ENCODE data around the gene SPTLC1. TPM values are rescaled to one million over a fixed set of nuclear protein-coding genes. Genes with fewer than 3 reads are reported as not detected.

Gene SPTLC1
- total RNA-seq, 1 donor = 124 TPM

- no peak overlapping the region for H2AFZ ChIP-seq (ENCODE audit: low read length)
- peaks cover 67% of the 10 kb centered on the region for H3K36me3 ChIP-seq (ENCODE audit: insufficient read depth, low read length)
- no peaks in the 10 kb centered on the region for H3K4me1 ChIP-seq (ENCODE audit: insufficient read depth, low read length)
- no peaks in the 10 kb centered on the region for H3K79me2 ChIP-seq (ENCODE audit: insufficient read depth, low read length)
- H3K4me3 ChIP-seq (ENCODE audit: insufficient read depth, low read length) = no peak overlapping the region
- H3K4me2 ChIP-seq (ENCODE audit: insufficient read depth, low read length) = no peak overlapping the region
- H3K27me3 ChIP-seq (ENCODE audit: insufficient read depth, low read length) = no peaks in the 10 kb centered on the region
- no peak for TF ChIP-seq CTCF (IDR thresholded peaks at IDR 0.05; ENCODE audit: extremely low read depth, low read depth, low read length)
- no peaks in the 10 kb centered on the region for H4K20me1 ChIP-seq (ENCODE audit: insufficient read depth, low read length)
- no peak overlapping the region for H3K27ac ChIP-seq (ENCODE audit: low read depth, low read length)
- no peaks in the 10 kb centered on the region for H3K9me3 ChIP-seq (ENCODE audit: low read depth, low read length)
- no peak for DNase-seq (ENCODE audit: insufficient read length, low spot score, missing footprints)
Observed at GRCh38 chr9:92036411-92036746, 78.8 kb downstream of the SPTLC1 start.

GRCh38 chr9:92035687-92036410, 79.4 kb downstream of the SPTLC1 start:
- Histone ChIP-seq H2AFZ (ENCODE audit: low read length) (no peak overlapping the region), H3K4me3 (ENCODE audit: insufficient read depth, low read length) (no peak overlapping the region), H3K79me2 (ENCODE audit: insufficient read depth, low read length) (no peaks in the 10 kb centered on the region), H3K27me3 (ENCODE audit: insufficient read depth, low read length) (no peaks in the 10 kb centered on the region), H3K4me2 (ENCODE audit: insufficient read depth, low read length) (no peak overlapping the region), H3K36me3 (ENCODE audit: insufficient read depth, low read length) (peaks cover 64% of the 10 kb centered on the region), H3K9me3 (ENCODE audit: low read depth, low read length) (no peaks in the 10 kb centered on the region), H4K20me1 (ENCODE audit: insufficient read depth, low read length) (no peaks in the 10 kb centered on the region), H3K27ac (ENCODE audit: low read depth, low read length) (no peak overlapping the region), H3K4me1 (ENCODE audit: insufficient read depth, low read length) (no peaks in the 10 kb centered on the region)
- no peak for DNase-seq (ENCODE audit: insufficient read length, low spot score, missing footprints)
- no peak for TF ChIP-seq CTCF (IDR thresholded peaks at IDR 0.05; ENCODE audit: extremely low read depth, low read depth, low read length)

GRCh38 chr9:92035146-92035545, 80.1 kb downstream of the SPTLC1 start:
- peaks cover 67% of the 10 kb centered on the region for H3K36me3 ChIP-seq (ENCODE audit: insufficient read depth, low read length)
- H3K27me3 ChIP-seq (ENCODE audit: insufficient read depth, low read length) = no peaks in the 10 kb centered on the region
- H3K4me2 ChIP-seq (ENCODE audit: insufficient read depth, low read length) = no peak overlapping the region
- no peaks in the 10 kb centered on the region for H4K20me1 ChIP-seq (ENCODE audit: insufficient read depth, low read length)
- no peaks in the 10 kb centered on the region for H3K4me1 ChIP-seq (ENCODE audit: insufficient read depth, low read length)
- no peak overlapping the region for H3K27ac ChIP-seq (ENCODE audit: low read depth, low read length)
- no peak for TF ChIP-seq CTCF (IDR thresholded peaks at IDR 0.05; ENCODE audit: extremely low read depth, low read depth, low read length)
- no peak overlapping the region for H2AFZ ChIP-seq (ENCODE audit: low read length)
- no peak overlapping the region for H3K4me3 ChIP-seq (ENCODE audit: insufficient read depth, low read length)
- H3K79me2 ChIP-seq (ENCODE audit: insufficient read depth, low read length) = no peaks in the 10 kb centered on the region
- no peak for DNase-seq (ENCODE audit: insufficient read length, low spot score, missing footprints)
- H3K9me3 ChIP-seq (ENCODE audit: low read depth, low read length) = no peaks in the 10 kb centered on the region

GRCh38 chr9:92033991-92034390, 81.2 kb downstream of the SPTLC1 start:
- Histone ChIP-seq H3K4me3 (ENCODE audit: insufficient read depth, low read length) (no peak overlapping the region), H3K27ac (ENCODE audit: low read depth, low read length) (no peak overlapping the region), H3K4me1 (ENCODE audit: insufficient read depth, low read length) (no peaks in the 10 kb centered on the region)

More at GRCh38 chr9:92033991-92034390, 81.2 kb downstream of the SPTLC1 start:
- H3K27me3 ChIP-seq (ENCODE audit: insufficient read depth, low read length) = no peaks in the 10 kb centered on the region
- peaks cover 65% of the 10 kb centered on the region for H3K36me3 ChIP-seq (ENCODE audit: insufficient read depth, low read length)
- DNase-seq (ENCODE audit: insufficient read length, low spot score, missing footprints) = no peak
- H3K9me3 ChIP-seq (ENCODE audit: low read depth, low read length) = no peaks in the 10 kb centered on the region
- H2AFZ ChIP-seq (ENCODE audit: low read length) = no peak overlapping the region
- no peaks in the 10 kb centered on the region for H3K79me2 ChIP-seq (ENCODE audit: insufficient read depth, low read length)
- no peaks in the 10 kb centered on the region for H4K20me1 ChIP-seq (ENCODE audit: insufficient read depth, low read length)
- TF ChIP-seq CTCF (IDR thresholded peaks at IDR 0.05; ENCODE audit: extremely low read depth, low read depth, low read length) = no peak
- H3K4me2 ChIP-seq (ENCODE audit: insufficient read depth, low read length) = no peak overlapping the region

All from osteoblast (primary cell).